ENCODE measurements around the gene SMARCAL1.

SMARCAL1 gene

GRCh38 chr2:216408426-216409290, 3.6 kb upstream of the SMARCAL1 start:
- H3K36me3 Mint-ChIP-seq, result peaks cover 2% of the 10 kb centered on the region
- H3K4me1 Mint-ChIP-seq, result peaks cover 8% of the 10 kb centered on the region
- no peaks in the 10 kb centered on the region for H3K9me3 Mint-ChIP-seq
- DNase-seq (ENCODE audit: low spot score in 2 of 2) (no peak), ATAC-seq (ENCODE audit: low read depth) (no peak)
- no peak overlapping the region for H3K27ac Mint-ChIP-seq
- peaks cover 6% of the 10 kb centered on the region for H3K27me3 Mint-ChIP-seq
- no peak overlapping the region for H3K4me3 Mint-ChIP-seq

DNA sequence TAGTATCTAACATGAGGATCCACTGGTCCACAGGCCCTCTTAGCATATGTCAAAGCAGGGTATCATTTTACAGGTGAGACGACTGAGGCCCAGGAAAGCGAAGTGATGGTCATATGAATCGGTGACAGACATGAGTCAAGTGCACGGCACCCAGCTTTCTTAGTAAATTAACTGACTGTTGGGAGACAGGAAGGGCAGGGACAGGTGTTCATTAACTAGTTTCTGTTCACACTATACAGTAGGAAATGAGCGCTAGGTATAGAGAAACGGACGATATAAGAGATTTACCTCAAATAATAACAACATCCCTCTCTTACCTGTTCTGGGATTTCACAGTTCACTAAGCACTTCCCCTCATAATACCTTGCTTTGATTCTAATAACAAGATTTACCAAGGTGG, 1.7 kb upstream of the SMARCAL1 start:
- DNase-seq (ENCODE audit: low spot score in 2 of 2) (no peak), ATAC-seq (ENCODE audit: low read depth) (no peak)
- no peak overlapping the region for H3K4me3 Mint-ChIP-seq
- H3K9me3 Mint-ChIP-seq, result no peaks in the 10 kb centered on the region
- no peak overlapping the region for H3K27ac Mint-ChIP-seq
- peaks cover 2% of the 10 kb centered on the region for H3K36me3 Mint-ChIP-seq
- H3K27me3 Mint-ChIP-seq, result peaks cover 5% of the 10 kb centered on the region
- peaks cover 9% of the 10 kb centered on the region for H3K4me1 Mint-ChIP-seq

DNA sequence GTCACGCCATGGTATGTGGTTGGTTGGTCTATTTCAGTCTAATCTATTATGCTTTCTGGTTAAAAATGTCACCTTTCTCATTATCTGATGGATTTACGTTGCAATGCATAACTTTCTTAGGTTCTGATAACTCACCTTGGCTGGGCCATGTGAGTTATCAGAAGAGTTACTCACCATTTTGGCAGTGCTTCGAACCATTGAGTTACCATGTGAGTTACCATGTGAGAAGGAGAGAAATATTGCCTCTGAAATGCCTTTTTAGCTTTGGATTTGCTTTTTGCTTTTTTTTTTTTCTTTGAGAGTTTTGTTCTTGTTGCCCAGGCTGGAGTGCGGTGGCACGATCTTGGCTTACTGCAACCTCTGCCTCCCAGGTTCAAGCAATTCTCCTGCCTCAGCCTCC, 1.6 kb downstream of the SMARCAL1 start:
- H3K36me3 Mint-ChIP-seq, result peaks cover 11% of the 10 kb centered on the region
- H3K4me3 Mint-ChIP-seq, result peak overlapping the region; percentile 37
- ATAC-seq (ENCODE audit: low read depth) (no peak), DNase-seq (ENCODE audit: low spot score in 2 of 2) (no peak)
- H3K27ac Mint-ChIP-seq, result no peak overlapping the region
- H3K27me3 Mint-ChIP-seq, result no peaks in the 10 kb centered on the region
- peaks cover 21% of the 10 kb centered on the region for H3K4me1 Mint-ChIP-seq
- no peaks in the 10 kb centered on the region for H3K9me3 Mint-ChIP-seq

DNA sequence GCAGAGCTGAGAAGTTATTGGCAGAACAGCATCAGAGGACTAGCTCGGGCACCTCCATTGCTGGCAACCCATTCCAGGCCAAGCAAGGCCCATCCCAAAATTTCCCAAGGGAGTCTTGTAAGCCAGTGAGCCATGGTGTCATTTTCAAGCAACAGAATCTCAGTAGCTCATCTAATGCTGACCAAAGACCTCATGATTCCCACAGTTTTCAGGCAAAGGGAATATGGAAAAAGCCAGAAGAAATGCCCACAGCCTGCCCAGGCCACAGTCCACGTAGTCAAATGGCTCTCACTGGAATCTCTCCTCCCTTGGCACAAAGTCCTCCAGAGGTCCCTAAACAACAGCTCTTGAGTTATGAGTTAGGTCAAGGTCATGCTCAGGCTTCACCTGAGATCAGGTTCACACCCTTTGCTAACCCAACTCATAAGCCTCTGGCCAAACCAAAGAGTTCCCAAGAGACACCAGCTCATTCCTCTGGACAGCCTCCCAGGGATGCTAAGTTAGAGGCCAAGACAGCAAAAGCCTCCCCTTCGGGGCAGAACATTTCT, 2.6 kb downstream of the SMARCAL1 start:
- no peak overlapping the region for H3K27ac Mint-ChIP-seq
- no peaks in the 10 kb centered on the region for H3K27me3 Mint-ChIP-seq
- H3K36me3 Mint-ChIP-seq, result peaks cover 17% of the 10 kb centered on the region
- H3K4me1 Mint-ChIP-seq, result peaks cover 21% of the 10 kb centered on the region
- H3K4me3 Mint-ChIP-seq, result no peak overlapping the region
- H3K9me3 Mint-ChIP-seq, result no peaks in the 10 kb centered on the region
- DNase-seq (ENCODE audit: low spot score in 2 of 2), result no peak
- ATAC-seq (ENCODE audit: low read depth), result no peak

DNA sequence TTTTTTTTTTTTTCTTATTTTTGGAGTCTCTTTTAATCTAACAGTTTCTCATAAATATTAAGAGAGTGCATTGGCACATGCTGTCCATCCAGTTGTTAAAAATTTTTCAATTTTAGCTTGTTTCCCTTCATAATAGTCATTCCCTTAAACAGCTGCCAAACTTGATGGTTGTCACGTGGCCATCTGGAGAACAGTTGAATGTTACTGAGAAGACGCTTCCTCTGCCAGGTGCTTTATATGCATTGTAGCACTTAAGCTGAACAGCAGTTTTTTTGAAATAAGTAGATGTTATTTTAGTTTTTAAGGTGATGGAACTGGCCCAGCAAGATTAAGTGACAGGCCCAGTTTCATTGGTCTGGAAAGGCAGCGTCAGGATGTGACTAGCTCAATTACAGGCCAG, 3.3 kb downstream of the SMARCAL1 start:
- H3K36me3 Mint-ChIP-seq, result peaks cover 23% of the 10 kb centered on the region
- ATAC-seq (ENCODE audit: low read depth), result no peak
- DNase-seq (ENCODE audit: low spot score in 2 of 2), result no peak
- H3K4me3 Mint-ChIP-seq, result no peak overlapping the region
- no peaks in the 10 kb centered on the region for H3K27me3 Mint-ChIP-seq
- peaks cover 24% of the 10 kb centered on the region for H3K4me1 Mint-ChIP-seq
- no peak overlapping the region for H3K27ac Mint-ChIP-seq
- no peaks in the 10 kb centered on the region for H3K9me3 Mint-ChIP-seq

DNA sequence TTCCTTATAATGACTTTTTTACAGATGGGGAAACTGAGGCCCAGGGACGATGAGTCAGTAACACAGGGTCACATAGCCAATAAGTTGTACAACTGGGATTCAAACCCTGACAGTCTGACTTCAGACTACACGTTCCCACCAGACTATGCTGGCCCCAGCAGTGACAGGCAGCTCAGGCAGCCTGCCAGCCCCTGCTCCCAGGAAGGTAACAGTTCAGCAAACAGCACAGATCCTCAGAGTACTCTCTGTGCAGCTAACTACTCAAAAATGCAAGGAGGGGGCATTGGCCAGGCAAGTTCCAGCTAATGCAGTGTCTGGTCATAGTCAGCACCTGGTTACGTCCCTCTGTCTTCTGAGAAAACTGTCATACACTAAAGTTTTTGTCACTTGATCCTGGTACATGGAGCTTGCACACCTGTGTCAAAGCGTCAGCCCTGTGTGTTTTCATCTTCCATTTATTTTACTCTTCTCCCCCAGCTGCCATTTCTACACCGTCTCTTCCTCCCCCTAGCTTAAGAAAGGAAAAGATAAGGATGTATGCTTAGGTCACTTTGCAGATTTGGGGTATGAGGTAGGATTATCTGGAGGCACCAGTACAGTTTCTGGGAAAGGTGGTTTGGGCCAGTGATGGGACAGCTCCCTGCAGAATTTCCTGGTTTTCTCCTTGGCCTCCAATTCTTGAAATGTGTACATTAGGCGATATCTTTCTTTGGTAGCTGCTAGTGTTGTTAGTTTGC, 4.5 kb downstream of the SMARCAL1 start:
- peak overlapping the region; percentile 49 for H3K27ac Mint-ChIP-seq
- H3K4me3 Mint-ChIP-seq, result no peak overlapping the region
- no peaks in the 10 kb centered on the region for H3K27me3 Mint-ChIP-seq
- H3K4me1 Mint-ChIP-seq, result peaks cover 24% of the 10 kb centered on the region
- no peaks in the 10 kb centered on the region for H3K9me3 Mint-ChIP-seq
- no peak for ATAC-seq (ENCODE audit: low read depth)
- DNase-seq (ENCODE audit: low spot score in 2 of 2), result no peak
- H3K36me3 Mint-ChIP-seq, result peaks cover 26% of the 10 kb centered on the region

DNA sequence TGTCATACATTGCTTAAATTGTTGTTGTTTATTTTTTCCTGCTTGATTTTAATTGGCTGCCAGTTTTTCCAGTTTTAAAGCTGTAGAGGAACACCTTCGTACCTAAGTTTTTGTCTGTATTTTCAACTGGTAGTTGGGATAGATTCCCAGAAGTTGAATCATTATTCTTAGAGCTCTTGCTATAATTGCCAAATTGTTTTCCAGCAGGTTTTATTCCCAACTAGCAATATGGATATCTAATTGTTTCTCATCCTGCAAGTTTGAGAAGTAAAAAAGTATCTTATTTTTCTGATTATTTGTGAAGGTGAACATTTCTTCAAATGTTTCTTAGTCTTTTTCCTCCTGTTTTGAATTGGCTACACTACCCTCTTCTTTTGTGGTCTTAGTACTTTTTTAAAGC, 6.7 kb downstream of the SMARCAL1 start:
- peaks cover 40% of the 10 kb centered on the region for H3K36me3 Mint-ChIP-seq
- DNase-seq (ENCODE audit: low spot score in 2 of 2), result no peak
- H3K4me1 Mint-ChIP-seq, result peaks cover 15% of the 10 kb centered on the region
- no peaks in the 10 kb centered on the region for H3K27me3 Mint-ChIP-seq
- ATAC-seq (ENCODE audit: low read depth), result no peak
- no peak overlapping the region for H3K27ac Mint-ChIP-seq
- H3K4me3 Mint-ChIP-seq, result no peak overlapping the region
- H3K9me3 Mint-ChIP-seq, result no peaks in the 10 kb centered on the region

- Mint-ChIP-seq H3K27ac (no peak overlapping the region), H3K36me3 (peaks cover 56% of the 10 kb centered on the region)
- ATAC-seq (ENCODE audit: low read depth), result no peak
Measured at GRCh38 chr2:216420367-216421101, 8.2 kb downstream of the SMARCAL1 start.

DNA sequence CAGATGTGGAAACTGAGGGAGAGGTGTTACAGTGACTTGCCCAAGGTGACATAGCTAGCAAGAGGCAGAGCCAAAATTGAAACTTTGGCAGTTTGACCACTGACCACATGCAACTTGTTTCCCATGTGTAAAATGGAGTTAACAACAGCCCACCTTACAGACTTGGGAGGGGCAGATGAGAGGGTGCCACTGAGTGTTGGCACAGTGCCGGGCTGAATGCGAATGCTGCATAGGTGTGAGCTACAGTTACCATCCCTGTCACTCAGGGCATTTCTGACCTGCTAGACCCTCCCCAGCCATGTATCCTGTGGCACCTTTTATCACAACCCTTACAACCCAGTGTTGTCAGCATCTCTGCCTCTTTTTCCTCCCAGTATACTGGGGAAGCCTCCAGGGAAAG, 10.8 kb downstream of the SMARCAL1 start:
- Mint-ChIP-seq H3K36me3 (peaks cover 58% of the 10 kb centered on the region), H3K9me3 (peaks cover 3% of the 10 kb centered on the region), H3K27ac (no peak overlapping the region), H3K27me3 (no peaks in the 10 kb centered on the region), H3K4me3 (no peak overlapping the region), H3K4me1 (peaks cover 6% of the 10 kb centered on the region)
- no peak for DNase-seq (ENCODE audit: low spot score in 2 of 2)
- no peak for ATAC-seq (ENCODE audit: low read depth)

More at GRCh38 chr2:216420367-216421101, 8.2 kb downstream of the SMARCAL1 start:
- H3K4me3 Mint-ChIP-seq, result no peak overlapping the region
- H3K4me1 Mint-ChIP-seq, result peaks cover 15% of the 10 kb centered on the region
- H3K27me3 Mint-ChIP-seq, result no peaks in the 10 kb centered on the region
- peaks cover 2% of the 10 kb centered on the region for H3K9me3 Mint-ChIP-seq
- no peak for DNase-seq (ENCODE audit: low spot score in 2 of 2)

DNA sequence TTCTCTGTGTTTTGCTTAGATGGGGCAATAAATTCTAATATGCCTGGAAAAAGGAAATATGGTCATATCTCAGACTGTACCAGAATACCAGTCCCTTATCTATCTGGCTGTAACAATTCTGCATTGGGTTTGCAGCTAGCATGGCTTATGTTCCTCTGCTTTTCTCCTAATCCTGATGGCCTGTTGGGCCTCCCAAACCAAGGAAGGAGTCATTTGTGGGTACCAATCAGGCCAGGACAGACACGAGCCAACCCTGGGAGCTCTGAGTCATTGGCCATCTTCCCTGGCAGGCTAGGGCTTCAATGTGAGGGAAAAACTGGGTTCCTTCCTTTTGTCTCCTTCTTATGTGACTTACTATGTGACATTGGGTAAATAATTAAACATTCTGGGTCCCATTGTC, 12.0 kb downstream of the SMARCAL1 start:
- Mint-ChIP-seq H3K36me3 (peaks cover 63% of the 10 kb centered on the region), H3K4me3 (no peak overlapping the region), H3K4me1 (peaks cover 3% of the 10 kb centered on the region), H3K27ac (no peak overlapping the region), H3K27me3 (no peaks in the 10 kb centered on the region), H3K9me3 (peaks cover 3% of the 10 kb centered on the region)
- DNase-seq (ENCODE audit: low spot score in 2 of 2), result no peak
- ATAC-seq (ENCODE audit: low read depth), result no peak

- peaks cover under 1% of the 10 kb centered on the region for H3K4me1 Mint-ChIP-seq
- no peak overlapping the region for H3K4me3 Mint-ChIP-seq
- ATAC-seq (ENCODE audit: low read depth), result no peak
- DNase-seq (ENCODE audit: low spot score in 2 of 2), result no peak
- H3K27ac Mint-ChIP-seq, result no peak overlapping the region
- H3K9me3 Mint-ChIP-seq, result peaks cover 3% of the 10 kb centered on the region
- H3K27me3 Mint-ChIP-seq, result no peaks in the 10 kb centered on the region
- H3K36me3 Mint-ChIP-seq, result peaks cover 62% of the 10 kb centered on the region
Measured at GRCh38 chr2:216425008-216425787, 12.9 kb downstream of the SMARCAL1 start.

- Mint-ChIP-seq H3K9me3 (peaks cover 3% of the 10 kb centered on the region), H3K27ac (peak overlapping the region; percentile 22), H3K4me1 (no peaks in the 10 kb centered on the region), H3K36me3 (peaks cover 61% of the 10 kb centered on the region), H3K27me3 (no peaks in the 10 kb centered on the region), H3K4me3 (no peak overlapping the region)
- no peak for DNase-seq (ENCODE audit: low spot score in 2 of 2)
- no peak for ATAC-seq (ENCODE audit: low read depth)
Measured at GRCh38 chr2:216426166-216426777, 14.0 kb downstream of the SMARCAL1 start.

GRCh38 chr2:216426938-216427337, 14.7 kb downstream of the SMARCAL1 start:
- Mint-ChIP-seq H3K27me3 (no peaks in the 10 kb centered on the region), H3K9me3 (peaks cover 3% of the 10 kb centered on the region), H3K27ac (no peak overlapping the region), H3K4me3 (no peak overlapping the region), H3K4me1 (no peaks in the 10 kb centered on the region), H3K36me3 (peaks cover 62% of the 10 kb centered on the region)
- DNase-seq (ENCODE audit: low spot score in 2 of 2) (no peak), ATAC-seq (ENCODE audit: low read depth) (no peak)
